Testis (tissue), 2 donors: ENCODE measurements around the gene HGS.

Experiments used
- POLR2A ChIP-seq: fragments of 450-650 bp; IDR thresholded peaks from one replicate; pipeline ENCODE4 v1.6.1; 2017; ENCODE audit warnings: antibody characterized with exemption, mild to moderate bottlenecking, moderate library complexity
- TF ChIP-seq, protein P1 (sequence below), 3 experiments: fragments of 450-650 bp in 2 of 3; fragments of 200-600 bp in 1 of 3; sonication (generic) in 1 of 3; IDR thresholded peaks; one replicate each; pipeline ENCODE4 v1.5.1; 2016 to 2019; ENCODE audit warnings: antibody characterized with exemption in 3 of 3, mild to moderate bottlenecking in 2 of 3, moderate library complexity in 1 of 3

DNA sequence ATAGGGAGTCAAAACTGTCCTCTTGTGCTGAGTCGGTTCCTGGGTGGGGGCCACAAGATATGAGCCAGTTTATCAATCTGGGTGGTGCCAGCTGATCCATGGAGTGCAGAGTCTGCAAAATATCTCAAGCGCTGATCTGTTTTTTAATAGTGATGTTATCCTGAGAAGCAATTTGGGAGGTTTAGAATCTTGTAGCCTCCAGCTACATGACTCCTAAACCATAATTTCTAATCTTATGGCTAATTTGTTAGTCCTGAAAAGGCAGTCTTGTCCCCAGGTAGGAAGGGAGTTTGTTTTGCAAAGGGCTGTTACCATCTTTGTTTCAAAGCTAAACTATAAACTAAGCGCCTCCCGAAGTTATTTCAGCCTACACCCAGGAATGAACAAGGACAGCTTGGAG, 45.1 kb upstream of the HGS start:
- TF ChIP-seq, protein P1, sequence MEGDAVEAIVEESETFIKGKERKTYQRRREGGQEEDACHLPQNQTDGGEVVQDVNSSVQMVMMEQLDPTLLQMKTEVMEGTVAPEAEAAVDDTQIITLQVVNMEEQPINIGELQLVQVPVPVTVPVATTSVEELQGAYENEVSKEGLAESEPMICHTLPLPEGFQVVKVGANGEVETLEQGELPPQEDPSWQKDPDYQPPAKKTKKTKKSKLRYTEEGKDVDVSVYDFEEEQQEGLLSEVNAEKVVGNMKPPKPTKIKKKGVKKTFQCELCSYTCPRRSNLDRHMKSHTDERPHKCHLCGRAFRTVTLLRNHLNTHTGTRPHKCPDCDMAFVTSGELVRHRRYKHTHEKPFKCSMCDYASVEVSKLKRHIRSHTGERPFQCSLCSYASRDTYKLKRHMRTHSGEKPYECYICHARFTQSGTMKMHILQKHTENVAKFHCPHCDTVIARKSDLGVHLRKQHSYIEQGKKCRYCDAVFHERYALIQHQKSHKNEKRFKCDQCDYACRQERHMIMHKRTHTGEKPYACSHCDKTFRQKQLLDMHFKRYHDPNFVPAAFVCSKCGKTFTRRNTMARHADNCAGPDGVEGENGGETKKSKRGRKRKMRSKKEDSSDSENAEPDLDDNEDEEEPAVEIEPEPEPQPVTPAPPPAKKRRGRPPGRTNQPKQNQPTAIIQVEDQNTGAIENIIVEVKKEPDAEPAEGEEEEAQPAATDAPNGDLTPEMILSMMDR (IDR thresholded peaks at IDR 0.05) = no peak
- TF ChIP-seq POLR2A = no peak
